Liver (tissue), 9 donors: ENCODE measurements around the gene SH2D6. TPM values are rescaled to one million over a fixed set of nuclear protein-coding genes. Genes with fewer than 3 reads are reported as not detected.

Experiments
- DNase-seq: peaks from one replicate; pipeline ENCODE4 v3.0.0-alpha.2; 2017; ENCODE audit warnings: low spot score
- H3K27ac ChIP-seq, 2 donors: one replicate each; pipeline ENCODE4 v1.7.0; 2013; ENCODE audit warnings: inconsistent platforms in 2 of 2, low read length in 2 of 2, control low read depth in 1 of 2, low read depth in 1 of 2, mild to moderate bottlenecking in 1 of 2
- H3K27me3 ChIP-seq, 4 donors: one replicate each; pipeline versions ENCODE4 v1.6.1 to v1.7.0; 2013; ENCODE audit warnings: low read length in 3 of 4, inconsistent platforms in 1 of 4, mild to moderate bottlenecking in 1 of 4, moderate library complexity in 1 of 4; ENCODE audit not compliant: control insufficient read depth in 4 of 4, insufficient read depth in 4 of 4
- H3K36me3 ChIP-seq, 4 donors: one replicate each; pipeline versions ENCODE4 v1.6.1 to v1.7.0; 2013; ENCODE audit warnings: low read length in 3 of 4, mild to moderate bottlenecking in 3 of 4, low read depth in 1 of 4, moderate library complexity in 1 of 4; ENCODE audit not compliant: control insufficient read depth in 4 of 4, insufficient read depth in 3 of 4
- H3K4me1 ChIP-seq, 4 donors: one replicate each; pipeline versions ENCODE4 v1.6.1 to v1.7.0; 2013; ENCODE audit warnings: low read length in 3 of 4, mild to moderate bottlenecking in 3 of 4, moderate library complexity in 1 of 4; ENCODE audit not compliant: control insufficient read depth in 4 of 4, insufficient read depth in 4 of 4
- H3K4me3 ChIP-seq, 3 donors: one replicate each; pipeline versions ENCODE4 v1.6.1 to v1.7.0; 2013; ENCODE audit warnings: low read length in 3 of 3, control low read depth in 1 of 3, low read depth in 1 of 3, mild to moderate bottlenecking in 1 of 3
- H3K9ac ChIP-seq, 2 donors: one replicate each; pipeline ENCODE4 v1.7.0; 2013; ENCODE audit warnings: low read length in 2 of 2, mild to moderate bottlenecking in 2 of 2, moderate library complexity in 2 of 2, control low read depth in 1 of 2, low read depth in 1 of 2
- H3K9me3 ChIP-seq, 4 donors: one replicate each; pipeline versions ENCODE4 v1.6.1 to v1.7.0; 2013; ENCODE audit warnings: low read length in 3 of 4; ENCODE audit not compliant: control insufficient read depth in 4 of 4
- ATF3 ChIP-seq: IDR thresholded peaks from 2 replicates; pipeline ENCODE4 v1.6.1; 2016; ENCODE audit warnings: antibody characterized with exemption
- CTCF ChIP-seq: fragments of 150-350 bp; IDR thresholded peaks from 2 replicates; pipeline ENCODE4 v1.5.1; 2017; ENCODE audit warnings: improper control_type of control experiment, low read depth, low read length; ENCODE audit not compliant: missing input control
- EGR1 ChIP-seq, 2 donors: IDR thresholded peaks; 2 replicates each; pipeline ENCODE4 v1.6.1; 2016 to 2018; ENCODE audit warnings: antibody characterized with exemption in 2 of 2, low read depth in 2 of 2
- FOXA1 ChIP-seq: IDR thresholded peaks from 2 replicates; pipeline ENCODE4 v1.6.1; 2016; ENCODE audit warnings: antibody characterized with exemption
- GABPA ChIP-seq, 2 donors: IDR thresholded peaks in 1 of 2; conservative IDR thresholded peaks in 1 of 2; 2 replicates each; pipeline ENCODE4 v1.6.1; 2016; ENCODE audit warnings: antibody characterized with exemption in 2 of 2, mild to moderate bottlenecking in 1 of 2, moderate library complexity in 1 of 2
- HNF4G ChIP-seq: IDR thresholded peaks from 2 replicates; pipeline ENCODE4 v1.6.1; 2016; ENCODE audit warnings: antibody characterized with exemption
- JUND ChIP-seq, 2 donors: IDR thresholded peaks; 2 replicates each; pipeline ENCODE4 v1.6.1; 2016; ENCODE audit warnings: antibody characterized with exemption in 2 of 2
- RAD21 ChIP-seq, 2 donors: IDR thresholded peaks; 2 replicates each; pipeline ENCODE4 v1.6.1; 2016; ENCODE audit warnings: antibody characterized with exemption in 2 of 2, mild to moderate bottlenecking in 2 of 2
- SP1 ChIP-seq: IDR thresholded peaks from 2 replicates; pipeline ENCODE4 v1.6.1; 2018; ENCODE audit warnings: antibody characterized with exemption, mild to moderate bottlenecking
- TAF1 ChIP-seq: conservative IDR thresholded peaks from 2 replicates; pipeline ENCODE4 v1.6.1; 2016; ENCODE audit warnings: antibody characterized with exemption, mild to moderate bottlenecking
- ZBTB33 ChIP-seq: IDR thresholded peaks from 2 replicates; pipeline ENCODE4 v1.6.1; 2016; ENCODE audit warnings: antibody characterized with exemption
- WGBS: extraction: QIAGEN DNeasy Blood & Tissue Kit; methylation state at CpG from one replicate; pipeline ENCODE4 v1.1.7; 2013; 5-methylcytosine and 5-hydroxymethylcytosine counted together
- polyA plus RNA-seq, 2 donors: library from polyadenylated mRNA; stranded (reverse) in 1 of 2; unstranded in 1 of 2; fragments of 200-250 nt in 1 of 2; fragments of >200 nt in 1 of 2; fragmentation: Nextera tagmentation in 1 of 2; extraction: Ambion mirVana in 1 of 2; gene quantifications; one replicate each; pipeline versions ENCODE4 v1.2.1 to v1.2.3, GENCODE V29; 2013 to 2015
- total RNA-seq, 2 donors: library from RNA; depleted of rRNA; stranded (reverse); fragments of >200 nt; gene quantifications; one replicate each; pipeline ENCODE4 v1.2.3, GENCODE V29; 2014
- TF ChIP-seq, protein P1 (sequence below): IDR thresholded peaks from 2 replicates; pipeline ENCODE4 v1.6.1; 2016; ENCODE audit warnings: antibody characterized with exemption, mild to moderate bottlenecking
- TF ChIP-seq, protein P2 (sequence below): IDR thresholded peaks from 2 replicates; pipeline ENCODE4 v1.6.1; 2016; ENCODE audit warnings: antibody characterized with exemption
- donor health status: healthy.
- donor health status: healthy.
- donor health status: healthy.
- donor health status: healthy.
- donor health status: healthy.

SH2D6 gene
- total and polyA plus RNA-seq, 4 donors, result 0.28 to 0.92 (median 0.39) TPM; not detected in 1

DNA sequence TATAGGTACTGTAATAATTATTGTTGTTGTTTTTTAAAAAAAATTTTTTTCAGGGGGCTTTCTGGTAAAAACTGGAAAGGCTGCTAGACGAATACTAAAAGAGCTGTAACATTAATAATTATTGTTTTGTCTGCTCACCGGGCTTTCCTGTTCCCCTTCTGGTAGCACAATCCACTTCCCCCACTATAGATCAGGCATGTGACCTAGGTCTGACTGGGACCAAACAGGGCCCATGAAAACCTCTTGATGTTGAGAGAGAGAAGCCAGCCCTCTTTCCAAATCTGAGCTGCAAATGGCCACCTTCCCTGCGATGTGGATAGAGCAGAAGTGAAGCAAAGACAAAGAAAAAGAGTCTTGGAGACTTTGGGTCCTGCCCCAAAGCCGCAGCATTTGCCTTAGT lies 23.4 kb downstream of the SH2D6 start:
- Histone ChIP-seq H3K4me1 (peaks cover 12 to 20% (median 17%) of the 10 kb centered on the region in 4 donors), H3K36me3 (no peaks in the 10 kb centered on the region), H3K4me3 (no peak overlapping the region), H3K9me3 (no peaks in the 10 kb centered on the region), H3K27ac (no peak overlapping the region), H3K27me3 (no peaks in the 10 kb centered on the region), H3K9ac (no peak overlapping the region)
- DNase-seq, result no peak
- TF ChIP-seq HNF4G (no peak), RAD21 (IDR thresholded peaks at IDR 0.05) (no peak), GABPA (IDR thresholded peaks at IDR 0.05 in 1 of 2, conservative IDR thresholded peaks at IDR 0.05 in 1 of 2) (no peak), FOXA1 (no peak), ATF3 (no peak), TAF1 (no peak), SP1 (no peak)
- TF ChIP-seq, protein P1, sequence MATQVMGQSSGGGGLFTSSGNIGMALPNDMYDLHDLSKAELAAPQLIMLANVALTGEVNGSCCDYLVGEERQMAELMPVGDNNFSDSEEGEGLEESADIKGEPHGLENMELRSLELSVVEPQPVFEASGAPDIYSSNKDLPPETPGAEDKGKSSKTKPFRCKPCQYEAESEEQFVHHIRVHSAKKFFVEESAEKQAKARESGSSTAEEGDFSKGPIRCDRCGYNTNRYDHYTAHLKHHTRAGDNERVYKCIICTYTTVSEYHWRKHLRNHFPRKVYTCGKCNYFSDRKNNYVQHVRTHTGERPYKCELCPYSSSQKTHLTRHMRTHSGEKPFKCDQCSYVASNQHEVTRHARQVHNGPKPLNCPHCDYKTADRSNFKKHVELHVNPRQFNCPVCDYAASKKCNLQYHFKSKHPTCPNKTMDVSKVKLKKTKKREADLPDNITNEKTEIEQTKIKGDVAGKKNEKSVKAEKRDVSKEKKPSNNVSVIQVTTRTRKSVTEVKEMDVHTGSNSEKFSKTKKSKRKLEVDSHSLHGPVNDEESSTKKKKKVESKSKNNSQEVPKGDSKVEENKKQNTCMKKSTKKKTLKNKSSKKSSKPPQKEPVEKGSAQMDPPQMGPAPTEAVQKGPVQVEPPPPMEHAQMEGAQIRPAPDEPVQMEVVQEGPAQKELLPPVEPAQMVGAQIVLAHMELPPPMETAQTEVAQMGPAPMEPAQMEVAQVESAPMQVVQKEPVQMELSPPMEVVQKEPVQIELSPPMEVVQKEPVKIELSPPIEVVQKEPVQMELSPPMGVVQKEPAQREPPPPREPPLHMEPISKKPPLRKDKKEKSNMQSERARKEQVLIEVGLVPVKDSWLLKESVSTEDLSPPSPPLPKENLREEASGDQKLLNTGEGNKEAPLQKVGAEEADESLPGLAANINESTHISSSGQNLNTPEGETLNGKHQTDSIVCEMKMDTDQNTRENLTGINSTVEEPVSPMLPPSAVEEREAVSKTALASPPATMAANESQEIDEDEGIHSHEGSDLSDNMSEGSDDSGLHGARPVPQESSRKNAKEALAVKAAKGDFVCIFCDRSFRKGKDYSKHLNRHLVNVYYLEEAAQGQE, result no peak
- WGBS, result 84% methylated on average over 4 of the region's 4 CpGs

GRCh38 chr2:85444629-85445172 lies 26.2 kb downstream of the SH2D6 start:
- no peak overlapping the region for H3K27ac ChIP-seq
- no peak overlapping the region for H3K4me3 ChIP-seq
- H3K9me3 ChIP-seq, result no peaks in the 10 kb centered on the region
- H3K27me3 ChIP-seq, result no peaks in the 10 kb centered on the region
- no peaks in the 10 kb centered on the region for H3K36me3 ChIP-seq
- WGBS, result 94% methylated on average over 6 of the region's 6 CpGs
- TF ChIP-seq TAF1 (no peak), CTCF (no peak), GABPA (IDR thresholded peaks at IDR 0.05 in 1 of 2, conservative IDR thresholded peaks at IDR 0.05 in 1 of 2) (no peak), RAD21 (IDR thresholded peaks at IDR 0.05) (no peak), EGR1 (IDR thresholded peaks at IDR 0.05; ENCODE audit: low read depth in 2 of 2) (no peak), ZBTB33 (no peak), JUND (IDR thresholded peaks at IDR 0.05) (no peak), SP1 (no peak)
- TF ChIP-seq, protein P1, result no peak
- TF ChIP-seq, protein P2, sequence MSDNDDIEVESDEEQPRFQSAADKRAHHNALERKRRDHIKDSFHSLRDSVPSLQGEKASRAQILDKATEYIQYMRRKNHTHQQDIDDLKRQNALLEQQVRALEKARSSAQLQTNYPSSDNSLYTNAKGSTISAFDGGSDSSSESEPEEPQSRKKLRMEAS, result no peak
- H3K4me1 ChIP-seq, result peaks cover 4 to 10% (median 9%) of the 10 kb centered on the region in 4 donors
- no peak overlapping the region for H3K9ac ChIP-seq
- no peak for DNase-seq
